ENCODE measurements around the gene MAD1L1.

MAD1L1 gene

GRCh38 chr7:2244404-2244995 is 11.8 kb upstream of the MAD1L1 start:
- Histone ChIP-seq H3K27ac (ENCODE audit: low read depth, low read length) (no peak overlapping the region), H3K9me2 (replicated peaks; ENCODE audit: control insufficient read depth, low read length) (no peaks in the 10 kb centered on the region), H3K9me3 (ENCODE audit: control insufficient read depth, insufficient read depth, low read length) (no peaks in the 10 kb centered on the region), H3K4me2 (ENCODE audit: low read length) (peak overlapping the region; percentile 4; the same call in 1 of the 2 replicates), H3K4me1 (ENCODE audit: control insufficient read depth, low read length) (peaks cover 58% of the 10 kb centered on the region), H3K27me3 (ENCODE audit: control insufficient read depth, low read length) (no peaks in the 10 kb centered on the region), H3K4me3 (ENCODE audit: low read length) (no peak overlapping the region), H3K36me3 (ENCODE audit: control insufficient read depth, low read length) (peaks cover 44% of the 10 kb centered on the region), H4K20me1 (ENCODE audit: control insufficient read depth, insufficient read depth, low read depth, low read length) (no peaks in the 10 kb centered on the region), H3F3A (ENCODE audit: control insufficient read depth, insufficient read depth) (peaks cover 22% of the 10 kb centered on the region), H3K79me2 (ENCODE audit: control insufficient read depth, low read length) (peaks cover 51% of the 10 kb centered on the region)
- TF ChIP-seq EZH2phosphoT487 (IDR thresholded peaks at IDR 0.05; ENCODE audit: borderline replicate concordance, low read length), result no peak
- TF ChIP-seq, protein P1, sequence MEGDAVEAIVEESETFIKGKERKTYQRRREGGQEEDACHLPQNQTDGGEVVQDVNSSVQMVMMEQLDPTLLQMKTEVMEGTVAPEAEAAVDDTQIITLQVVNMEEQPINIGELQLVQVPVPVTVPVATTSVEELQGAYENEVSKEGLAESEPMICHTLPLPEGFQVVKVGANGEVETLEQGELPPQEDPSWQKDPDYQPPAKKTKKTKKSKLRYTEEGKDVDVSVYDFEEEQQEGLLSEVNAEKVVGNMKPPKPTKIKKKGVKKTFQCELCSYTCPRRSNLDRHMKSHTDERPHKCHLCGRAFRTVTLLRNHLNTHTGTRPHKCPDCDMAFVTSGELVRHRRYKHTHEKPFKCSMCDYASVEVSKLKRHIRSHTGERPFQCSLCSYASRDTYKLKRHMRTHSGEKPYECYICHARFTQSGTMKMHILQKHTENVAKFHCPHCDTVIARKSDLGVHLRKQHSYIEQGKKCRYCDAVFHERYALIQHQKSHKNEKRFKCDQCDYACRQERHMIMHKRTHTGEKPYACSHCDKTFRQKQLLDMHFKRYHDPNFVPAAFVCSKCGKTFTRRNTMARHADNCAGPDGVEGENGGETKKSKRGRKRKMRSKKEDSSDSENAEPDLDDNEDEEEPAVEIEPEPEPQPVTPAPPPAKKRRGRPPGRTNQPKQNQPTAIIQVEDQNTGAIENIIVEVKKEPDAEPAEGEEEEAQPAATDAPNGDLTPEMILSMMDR (IDR thresholded peaks at IDR 0.05; ENCODE audit: low read depth, low read length, poor library complexity, severe bottlenecking), result no peak

- peak overlapping the region; percentile 90 for H3K4me2 ChIP-seq (ENCODE audit: low read length)
- H3K9me3 ChIP-seq (ENCODE audit: control insufficient read depth, insufficient read depth, low read length), result no peaks in the 10 kb centered on the region
- H3K4me1 ChIP-seq (ENCODE audit: control insufficient read depth, low read length), result peaks cover 67% of the 10 kb centered on the region
- H3K9me2 ChIP-seq (replicated peaks; ENCODE audit: control insufficient read depth, low read length), result no peaks in the 10 kb centered on the region
- no peaks in the 10 kb centered on the region for H3K27me3 ChIP-seq (ENCODE audit: control insufficient read depth, low read length)
- peaks cover 57% of the 10 kb centered on the region for H3K79me2 ChIP-seq (ENCODE audit: control insufficient read depth, low read length)
- peaks cover 27% of the 10 kb centered on the region for H3F3A ChIP-seq (ENCODE audit: control insufficient read depth, insufficient read depth)
- peaks cover 52% of the 10 kb centered on the region for H3K36me3 ChIP-seq (ENCODE audit: control insufficient read depth, low read length)
- no peak for TF ChIP-seq EZH2phosphoT487 (IDR thresholded peaks at IDR 0.05; ENCODE audit: borderline replicate concordance, low read length)
- TF ChIP-seq, protein P1 (IDR thresholded peaks at IDR 0.05; ENCODE audit: low read depth, low read length, poor library complexity, severe bottlenecking), result no peak
- no peaks in the 10 kb centered on the region for H4K20me1 ChIP-seq (ENCODE audit: control insufficient read depth, insufficient read depth, low read depth, low read length)
- H3K4me3 ChIP-seq (ENCODE audit: low read length), result peak overlapping the region; percentile 85
- no peak overlapping the region for H3K27ac ChIP-seq (ENCODE audit: low read depth, low read length)
Observed at GRCh38 chr7:2243458-2243857, 10.7 kb upstream of the MAD1L1 start.

DNA sequence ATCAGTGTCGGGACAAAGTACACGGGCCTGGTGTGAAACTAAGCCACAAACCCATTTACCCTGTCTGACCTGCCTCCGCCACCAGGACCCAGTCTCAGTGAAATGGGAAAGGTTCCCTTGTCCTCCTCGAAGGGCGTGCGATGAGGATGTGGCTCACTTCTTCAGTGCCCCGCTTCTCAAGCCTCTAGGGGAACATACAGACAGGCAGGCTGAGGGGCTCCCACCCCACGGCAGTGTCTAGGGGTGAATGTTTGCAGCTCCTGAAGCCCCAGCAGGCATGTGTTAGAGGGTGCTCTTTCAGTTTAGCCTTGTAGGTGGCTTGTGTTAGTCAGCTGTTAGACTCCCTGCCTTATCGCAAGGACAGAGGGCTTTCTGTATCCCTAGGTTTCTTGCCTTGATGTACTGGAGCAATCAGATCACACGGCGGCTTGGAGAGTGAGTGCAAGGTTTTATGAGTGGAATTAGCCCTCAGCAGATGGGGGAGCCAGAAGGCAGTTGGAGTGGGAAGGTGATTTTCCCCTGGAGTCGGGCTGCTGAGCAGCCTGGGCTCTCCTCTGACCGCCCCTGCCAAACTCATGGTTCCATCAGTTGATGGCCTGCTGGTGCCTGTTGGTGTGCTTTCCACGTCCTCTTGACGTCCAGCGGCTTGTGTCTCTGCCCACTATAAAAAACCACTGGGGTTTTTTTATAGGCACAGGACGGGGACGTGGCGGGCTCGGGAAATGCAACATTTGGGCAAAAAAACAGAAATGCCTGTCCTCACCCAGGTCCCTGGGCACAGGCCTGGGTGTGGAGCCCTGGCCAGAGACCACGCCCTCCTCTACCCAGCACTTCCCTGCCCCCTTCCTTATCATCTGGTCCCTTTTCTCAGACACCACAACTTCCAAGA is 10.0 kb upstream of the MAD1L1 start:
- peaks cover 73% of the 10 kb centered on the region for H3K4me1 ChIP-seq (ENCODE audit: control insufficient read depth, low read length)
- H3K9me2 ChIP-seq (replicated peaks; ENCODE audit: control insufficient read depth, low read length), result no peaks in the 10 kb centered on the region
- peaks cover 59% of the 10 kb centered on the region for H3K36me3 ChIP-seq (ENCODE audit: control insufficient read depth, low read length)
- H3K27ac ChIP-seq (ENCODE audit: low read depth, low read length), result peak overlapping the region; percentile 58
- H3K4me2 ChIP-seq (ENCODE audit: low read length), result peak overlapping the region; percentile 90
- TF ChIP-seq, protein P1 (IDR thresholded peaks at IDR 0.05; ENCODE audit: low read depth, low read length, poor library complexity, severe bottlenecking), result no peak
- no peak for TF ChIP-seq EZH2phosphoT487 (IDR thresholded peaks at IDR 0.05; ENCODE audit: borderline replicate concordance, low read length)
- peaks cover 63% of the 10 kb centered on the region for H3K79me2 ChIP-seq (ENCODE audit: control insufficient read depth, low read length)
- peak overlapping the region; percentile 85 for H3K4me3 ChIP-seq (ENCODE audit: low read length)
- H3K9me3 ChIP-seq (ENCODE audit: control insufficient read depth, insufficient read depth, low read length), result no peaks in the 10 kb centered on the region
- peaks cover 30% of the 10 kb centered on the region for H3F3A ChIP-seq (ENCODE audit: control insufficient read depth, insufficient read depth)
- no peaks in the 10 kb centered on the region for H3K27me3 ChIP-seq (ENCODE audit: control insufficient read depth, low read length)
- H4K20me1 ChIP-seq (ENCODE audit: control insufficient read depth, insufficient read depth, low read depth, low read length), result no peaks in the 10 kb centered on the region
